WI38 (cell line): ENCODE measurements around the gene TMPRSS11B.

Experiments
- H3K4me3 ChIP-seq: 2 replicates; pipeline ENCODE4 v1.5.1; 2011; ENCODE audit warnings: low read depth, mild to moderate bottlenecking, control low read depth, low read length
- TF ChIP-seq, protein P1 (sequence below): IDR thresholded peaks from 2 replicates; pipeline ENCODE4 v1.5.1; 2012; ENCODE audit warnings: low read depth, mild to moderate bottlenecking, control low read depth, low read length

Gene TMPRSS11B

DNA sequence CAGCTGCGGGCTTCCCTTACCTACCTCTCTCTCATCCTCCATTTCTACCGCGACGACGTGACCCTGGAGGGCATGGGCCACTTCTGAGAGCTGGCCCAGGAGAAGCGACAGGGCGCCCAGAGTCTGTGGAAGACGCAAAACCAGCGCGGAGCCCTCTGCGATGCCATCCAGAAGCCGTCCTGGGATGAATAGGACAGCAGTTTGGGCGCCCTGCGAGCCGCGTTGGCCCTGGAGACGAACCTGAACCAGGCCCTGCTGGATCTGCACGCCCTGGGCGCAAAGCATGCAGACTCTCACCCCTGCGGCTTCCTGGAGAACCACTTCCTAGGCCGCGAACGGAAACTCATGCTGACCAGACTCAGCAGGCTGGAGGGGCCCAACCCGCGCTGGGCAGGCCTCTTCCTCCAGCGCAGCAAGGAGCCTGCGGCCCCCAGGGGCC is 63.1 kb downstream of the TMPRSS11B start:
- TF ChIP-seq, protein P1, sequence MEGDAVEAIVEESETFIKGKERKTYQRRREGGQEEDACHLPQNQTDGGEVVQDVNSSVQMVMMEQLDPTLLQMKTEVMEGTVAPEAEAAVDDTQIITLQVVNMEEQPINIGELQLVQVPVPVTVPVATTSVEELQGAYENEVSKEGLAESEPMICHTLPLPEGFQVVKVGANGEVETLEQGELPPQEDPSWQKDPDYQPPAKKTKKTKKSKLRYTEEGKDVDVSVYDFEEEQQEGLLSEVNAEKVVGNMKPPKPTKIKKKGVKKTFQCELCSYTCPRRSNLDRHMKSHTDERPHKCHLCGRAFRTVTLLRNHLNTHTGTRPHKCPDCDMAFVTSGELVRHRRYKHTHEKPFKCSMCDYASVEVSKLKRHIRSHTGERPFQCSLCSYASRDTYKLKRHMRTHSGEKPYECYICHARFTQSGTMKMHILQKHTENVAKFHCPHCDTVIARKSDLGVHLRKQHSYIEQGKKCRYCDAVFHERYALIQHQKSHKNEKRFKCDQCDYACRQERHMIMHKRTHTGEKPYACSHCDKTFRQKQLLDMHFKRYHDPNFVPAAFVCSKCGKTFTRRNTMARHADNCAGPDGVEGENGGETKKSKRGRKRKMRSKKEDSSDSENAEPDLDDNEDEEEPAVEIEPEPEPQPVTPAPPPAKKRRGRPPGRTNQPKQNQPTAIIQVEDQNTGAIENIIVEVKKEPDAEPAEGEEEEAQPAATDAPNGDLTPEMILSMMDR, result no peak

DNA sequence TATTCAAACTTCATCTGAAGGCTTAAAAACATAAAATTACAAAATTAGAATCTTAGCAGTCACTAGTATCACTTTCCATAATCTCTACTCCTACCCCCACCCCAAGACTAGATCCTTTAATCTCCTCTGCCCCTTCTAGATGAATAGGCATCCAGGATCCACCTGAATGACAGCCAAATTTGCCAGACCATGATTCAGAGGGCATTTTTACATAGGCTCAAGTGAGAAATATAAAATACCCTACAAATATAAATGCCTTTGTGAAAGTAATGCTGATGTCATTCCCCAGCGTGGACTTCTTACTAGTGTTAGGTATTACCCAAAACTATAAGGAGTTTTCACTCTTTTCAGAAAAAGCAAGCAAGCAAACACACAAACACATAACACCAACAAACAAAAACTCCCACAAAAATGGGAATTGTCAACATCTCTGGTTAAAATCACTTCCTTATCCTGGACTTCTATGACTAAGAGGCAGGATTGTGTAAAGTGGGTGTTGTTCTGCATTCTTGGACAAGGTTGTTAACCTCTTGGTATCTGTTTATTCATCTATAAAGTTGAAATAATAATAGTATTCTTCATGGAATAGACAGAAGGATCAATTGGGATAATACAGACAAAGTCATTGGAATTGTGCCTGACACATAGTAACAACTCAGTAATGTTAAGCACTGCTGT is 64.5 kb downstream of the TMPRSS11B start:
- TF ChIP-seq, protein P1, result no peak
- no peak overlapping the region for H3K4me3 ChIP-seq

More for the DNA sequence above, 63.1 kb downstream of the TMPRSS11B start:
- H3K4me3 ChIP-seq, result no peak overlapping the region

DNA sequence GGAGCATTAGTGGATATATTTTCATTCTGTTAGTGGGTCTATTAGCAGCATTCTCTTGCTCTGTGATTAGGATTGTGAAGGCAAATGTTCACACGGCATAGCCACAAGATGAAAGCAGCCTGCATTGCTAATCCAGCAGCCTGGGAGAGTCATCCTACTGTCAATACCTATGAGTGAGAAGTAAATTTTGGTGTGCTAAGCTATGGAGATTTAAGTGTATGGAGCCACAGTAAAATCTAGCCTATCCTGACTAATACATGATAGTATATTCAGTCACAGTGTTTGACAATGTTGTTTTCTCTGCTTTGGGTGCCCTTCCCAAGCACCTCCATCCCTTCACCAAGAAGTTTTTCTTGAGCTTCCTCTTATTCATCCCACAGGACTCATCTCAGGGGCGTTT is 68.6 kb downstream of the TMPRSS11B start:
- no peak overlapping the region for H3K4me3 ChIP-seq
- TF ChIP-seq, protein P1, result no peak
